ENCODE results near the gene MCRIP1.

Gene MCRIP1

GRCh38 chr17:81833160-81833920, at the start of gene MCRIP1:
Gene MCRIP1 (minus strand): TSS chr17:81833291. CDS start chr17:81824506, 8,785 bp downstream.
- TF ChIP-seq FOXM1 (IDR thresholded peaks at IDR 0.05; ENCODE audit: borderline replicate concordance, low read depth) (no peak), EP300 (IDR thresholded peaks at IDR 0.05; ENCODE audit: borderline replicate concordance) (no peak), CEBPB (IDR thresholded peaks at IDR 0.05) (no peak), ZBTB7A (IDR thresholded peaks at IDR 0.05; ENCODE audit: low read depth) (no peak), CREB1 (IDR thresholded peaks at IDR 0.05; ENCODE audit: low read depth) (peak; percentile 40; the same call in 1 of the 2 replicates), TAF1 (IDR thresholded peaks at IDR 0.05; ENCODE audit: low read depth) (peak; percentile 78; the same call in 1 of the 2 replicates), YY1 (IDR thresholded peaks at IDR 0.05; ENCODE audit: low read depth) (no peak), EGR1 (IDR thresholded peaks at IDR 0.05) (peak; percentile 86), TCF12 (IDR thresholded peaks at IDR 0.05; ENCODE audit: low read depth) (no peak), USF1 (IDR thresholded peaks at IDR 0.05) (peak; percentile 96), RAD21 (IDR thresholded peaks at IDR 0.05; ENCODE audit: low read depth) (no peak), TEAD4 (IDR thresholded peaks at IDR 0.05) (0 out of 2 replicates have a peak, but pooled peaks have one; percentile 26)
- TF ChIP-seq, protein P1, sequence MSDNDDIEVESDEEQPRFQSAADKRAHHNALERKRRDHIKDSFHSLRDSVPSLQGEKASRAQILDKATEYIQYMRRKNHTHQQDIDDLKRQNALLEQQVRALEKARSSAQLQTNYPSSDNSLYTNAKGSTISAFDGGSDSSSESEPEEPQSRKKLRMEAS (IDR thresholded peaks at IDR 0.05), result peak; percentile 93
- TF ChIP-seq, protein P2, sequence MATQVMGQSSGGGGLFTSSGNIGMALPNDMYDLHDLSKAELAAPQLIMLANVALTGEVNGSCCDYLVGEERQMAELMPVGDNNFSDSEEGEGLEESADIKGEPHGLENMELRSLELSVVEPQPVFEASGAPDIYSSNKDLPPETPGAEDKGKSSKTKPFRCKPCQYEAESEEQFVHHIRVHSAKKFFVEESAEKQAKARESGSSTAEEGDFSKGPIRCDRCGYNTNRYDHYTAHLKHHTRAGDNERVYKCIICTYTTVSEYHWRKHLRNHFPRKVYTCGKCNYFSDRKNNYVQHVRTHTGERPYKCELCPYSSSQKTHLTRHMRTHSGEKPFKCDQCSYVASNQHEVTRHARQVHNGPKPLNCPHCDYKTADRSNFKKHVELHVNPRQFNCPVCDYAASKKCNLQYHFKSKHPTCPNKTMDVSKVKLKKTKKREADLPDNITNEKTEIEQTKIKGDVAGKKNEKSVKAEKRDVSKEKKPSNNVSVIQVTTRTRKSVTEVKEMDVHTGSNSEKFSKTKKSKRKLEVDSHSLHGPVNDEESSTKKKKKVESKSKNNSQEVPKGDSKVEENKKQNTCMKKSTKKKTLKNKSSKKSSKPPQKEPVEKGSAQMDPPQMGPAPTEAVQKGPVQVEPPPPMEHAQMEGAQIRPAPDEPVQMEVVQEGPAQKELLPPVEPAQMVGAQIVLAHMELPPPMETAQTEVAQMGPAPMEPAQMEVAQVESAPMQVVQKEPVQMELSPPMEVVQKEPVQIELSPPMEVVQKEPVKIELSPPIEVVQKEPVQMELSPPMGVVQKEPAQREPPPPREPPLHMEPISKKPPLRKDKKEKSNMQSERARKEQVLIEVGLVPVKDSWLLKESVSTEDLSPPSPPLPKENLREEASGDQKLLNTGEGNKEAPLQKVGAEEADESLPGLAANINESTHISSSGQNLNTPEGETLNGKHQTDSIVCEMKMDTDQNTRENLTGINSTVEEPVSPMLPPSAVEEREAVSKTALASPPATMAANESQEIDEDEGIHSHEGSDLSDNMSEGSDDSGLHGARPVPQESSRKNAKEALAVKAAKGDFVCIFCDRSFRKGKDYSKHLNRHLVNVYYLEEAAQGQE (IDR thresholded peaks at IDR 0.05; ENCODE audit: low read depth), result no peak

- TF ChIP-seq, protein P2 (IDR thresholded peaks at IDR 0.05; ENCODE audit: low read depth), result no peak
- TF ChIP-seq CEBPB (IDR thresholded peaks at IDR 0.05) (no peak), RAD21 (IDR thresholded peaks at IDR 0.05; ENCODE audit: low read depth) (no peak), EP300 (IDR thresholded peaks at IDR 0.05; ENCODE audit: borderline replicate concordance) (no peak), ZBTB7A (IDR thresholded peaks at IDR 0.05; ENCODE audit: low read depth) (no peak), TCF12 (IDR thresholded peaks at IDR 0.05; ENCODE audit: low read depth) (no peak), USF1 (IDR thresholded peaks at IDR 0.05) (no peak)
Measured at GRCh38 chr17:81879121-81879520, 46.0 kb upstream of the MCRIP1 start.

GRCh38 chr17:81878294-81878693, 45.2 kb upstream of the MCRIP1 start:
- TF ChIP-seq RAD21 (IDR thresholded peaks at IDR 0.05; ENCODE audit: low read depth), result no peak
- TF ChIP-seq, protein P1 (IDR thresholded peaks at IDR 0.05), result no peak
- no peak for TF ChIP-seq EP300 (IDR thresholded peaks at IDR 0.05; ENCODE audit: borderline replicate concordance)
- TF ChIP-seq, protein P2 (IDR thresholded peaks at IDR 0.05; ENCODE audit: low read depth), result no peak
- no peak for TF ChIP-seq TCF12 (IDR thresholded peaks at IDR 0.05; ENCODE audit: low read depth)
- no peak for TF ChIP-seq CEBPB (IDR thresholded peaks at IDR 0.05)

- TF ChIP-seq TAF1 (IDR thresholded peaks at IDR 0.05; ENCODE audit: low read depth) (no peak), TCF12 (IDR thresholded peaks at IDR 0.05; ENCODE audit: low read depth) (no peak), EP300 (IDR thresholded peaks at IDR 0.05; ENCODE audit: borderline replicate concordance) (no peak), USF1 (IDR thresholded peaks at IDR 0.05) (no peak), EGR1 (IDR thresholded peaks at IDR 0.05) (no peak), ZBTB7A (IDR thresholded peaks at IDR 0.05; ENCODE audit: low read depth) (no peak), RAD21 (IDR thresholded peaks at IDR 0.05; ENCODE audit: low read depth) (no peak), CREB1 (IDR thresholded peaks at IDR 0.05; ENCODE audit: low read depth) (no peak), FOXM1 (IDR thresholded peaks at IDR 0.05; ENCODE audit: borderline replicate concordance, low read depth) (no peak), YY1 (IDR thresholded peaks at IDR 0.05; ENCODE audit: low read depth) (no peak), NFIC (IDR thresholded peaks at IDR 0.05) (no peak), CEBPB (IDR thresholded peaks at IDR 0.05) (no peak), TEAD4 (IDR thresholded peaks at IDR 0.05) (no peak)
- TF ChIP-seq, protein P2 (IDR thresholded peaks at IDR 0.05; ENCODE audit: low read depth), result no peak
- TF ChIP-seq, protein P1 (IDR thresholded peaks at IDR 0.05), result no peak
Measured at GRCh38 chr17:81877569-81877968, 44.5 kb upstream of the MCRIP1 start.

Measured in Ishikawa (cell line).